ENCODE results near the gene TGDS.
"Not testable (repeated sequence)": the region's sequence is repeated elsewhere in the genome, so short reads cannot be mapped to it uniquely, and the experiment has no call there.

Gene TGDS, protein sequence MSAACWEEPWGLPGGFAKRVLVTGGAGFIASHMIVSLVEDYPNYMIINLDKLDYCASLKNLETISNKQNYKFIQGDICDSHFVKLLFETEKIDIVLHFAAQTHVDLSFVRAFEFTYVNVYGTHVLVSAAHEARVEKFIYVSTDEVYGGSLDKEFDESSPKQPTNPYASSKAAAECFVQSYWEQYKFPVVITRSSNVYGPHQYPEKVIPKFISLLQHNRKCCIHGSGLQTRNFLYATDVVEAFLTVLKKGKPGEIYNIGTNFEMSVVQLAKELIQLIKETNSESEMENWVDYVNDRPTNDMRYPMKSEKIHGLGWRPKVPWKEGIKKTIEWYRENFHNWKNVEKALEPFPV

GRCh38 chr13:94595950-94596574 lies at the start of gene TGDS:
Gene TGDS (minus strand): TSS chr13:94596152. CDS start chr13:94596136, 16 bp downstream.
- peak; percentile 97 for DNase-seq (ENCODE audit: low read depth)

GRCh38 chr13:94641409-94641941 lies 45.5 kb upstream of the TGDS start:
- DNase-seq (ENCODE audit: low read depth) = peak; percentile 74

GRCh38 chr13:94640721-94641120 lies 44.8 kb upstream of the TGDS start:
- no peak for DNase-seq (ENCODE audit: low read depth)

DNA sequence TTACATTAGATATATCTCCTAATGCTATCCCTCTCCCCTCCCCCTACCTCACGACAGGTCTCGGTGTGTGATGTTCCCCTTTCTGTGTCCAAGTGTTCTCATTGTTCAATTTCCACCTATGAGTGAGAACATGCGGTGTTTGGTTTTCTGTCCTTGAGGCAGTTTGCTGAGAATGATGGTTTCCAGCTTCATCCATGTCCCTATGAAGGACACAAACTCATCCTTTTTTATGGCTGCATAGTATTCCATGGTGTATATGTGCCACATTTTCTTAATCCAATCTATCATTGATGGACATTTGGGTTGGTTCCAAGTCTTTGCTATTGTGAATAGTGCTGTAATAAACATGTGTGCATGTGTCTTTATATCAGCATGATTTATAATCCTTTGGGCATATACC lies 41.7 kb upstream of the TGDS start:
- DNase-seq (ENCODE audit: low read depth) = not testable (repeated sequence)

- DNase-seq (ENCODE audit: low read depth) = no peak
Observed at GRCh38 chr13:94636942-94637578, 41.1 kb upstream of the TGDS start.

DNA sequence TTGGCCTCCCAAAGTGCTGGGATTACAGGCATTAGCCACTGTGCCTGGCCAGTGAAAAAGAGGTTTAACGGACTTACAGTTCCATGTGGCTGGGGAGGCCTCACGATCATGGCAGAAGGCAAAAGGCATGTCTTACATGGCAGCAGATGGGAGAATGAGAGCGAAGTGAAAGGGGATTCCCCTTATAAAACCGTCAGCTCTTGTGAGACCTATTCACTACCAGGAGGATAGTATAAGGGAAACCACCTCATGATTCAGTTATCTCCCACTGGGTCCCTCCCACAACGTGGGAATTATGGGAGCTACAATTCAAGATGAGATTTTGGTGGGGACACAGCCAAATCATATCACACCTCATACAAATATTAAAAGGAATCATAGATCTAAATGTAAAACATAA lies 40.1 kb upstream of the TGDS start:
- not testable (repeated sequence) for DNase-seq (ENCODE audit: low read depth)

- DNase-seq (ENCODE audit: low read depth) = no peak
Observed at GRCh38 chr13:94632226-94632980, 36.5 kb upstream of the TGDS start.

DNA sequence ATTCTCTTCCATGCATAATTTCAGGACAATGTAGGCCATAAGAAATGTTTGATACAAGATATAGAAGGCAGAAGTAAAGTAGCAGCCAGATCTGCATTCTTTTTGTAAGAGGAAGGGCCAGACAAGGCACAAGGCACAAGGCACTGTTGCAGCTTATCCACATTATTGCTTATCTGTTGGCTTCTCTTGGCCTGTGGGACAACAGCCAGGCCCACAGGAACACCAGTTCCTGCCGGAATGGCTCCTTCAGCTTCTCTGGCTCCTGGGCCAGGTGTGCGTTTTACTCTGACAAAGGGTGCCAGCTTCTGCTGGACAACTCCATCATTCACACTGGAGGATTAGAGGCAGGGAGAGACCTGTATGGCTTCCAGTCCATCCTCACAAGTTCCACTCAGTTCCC lies 34.9 kb upstream of the TGDS start:
- DNase-seq (ENCODE audit: low read depth) = no peak

GRCh38 chr13:94623316-94623715 lies 27.4 kb upstream of the TGDS start:
- DNase-seq (ENCODE audit: low read depth) = no peak

DNA sequence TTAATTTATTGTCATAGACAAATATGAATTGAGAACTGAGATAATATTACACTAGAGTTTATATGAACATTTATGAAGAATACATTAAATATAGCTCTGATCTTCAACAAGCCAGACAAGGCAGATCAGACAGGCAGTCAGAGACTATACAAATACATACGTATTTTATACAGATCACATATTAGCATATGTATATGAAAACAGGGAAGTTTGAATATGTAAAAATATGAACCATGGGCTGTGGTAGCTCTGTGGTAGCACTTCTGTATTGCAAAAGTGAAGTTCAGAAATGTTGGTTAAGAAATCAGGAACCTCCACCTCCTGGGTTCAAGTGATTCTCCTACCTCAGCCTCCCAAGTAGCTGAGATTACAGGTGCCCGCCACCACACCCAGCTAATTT lies 26.4 kb upstream of the TGDS start:
- no peak for DNase-seq (ENCODE audit: low read depth)

GRCh38 chr13:94620286-94620896 lies 24.4 kb upstream of the TGDS start:
- peak; percentile 10 for DNase-seq (ENCODE audit: low read depth)

DNA sequence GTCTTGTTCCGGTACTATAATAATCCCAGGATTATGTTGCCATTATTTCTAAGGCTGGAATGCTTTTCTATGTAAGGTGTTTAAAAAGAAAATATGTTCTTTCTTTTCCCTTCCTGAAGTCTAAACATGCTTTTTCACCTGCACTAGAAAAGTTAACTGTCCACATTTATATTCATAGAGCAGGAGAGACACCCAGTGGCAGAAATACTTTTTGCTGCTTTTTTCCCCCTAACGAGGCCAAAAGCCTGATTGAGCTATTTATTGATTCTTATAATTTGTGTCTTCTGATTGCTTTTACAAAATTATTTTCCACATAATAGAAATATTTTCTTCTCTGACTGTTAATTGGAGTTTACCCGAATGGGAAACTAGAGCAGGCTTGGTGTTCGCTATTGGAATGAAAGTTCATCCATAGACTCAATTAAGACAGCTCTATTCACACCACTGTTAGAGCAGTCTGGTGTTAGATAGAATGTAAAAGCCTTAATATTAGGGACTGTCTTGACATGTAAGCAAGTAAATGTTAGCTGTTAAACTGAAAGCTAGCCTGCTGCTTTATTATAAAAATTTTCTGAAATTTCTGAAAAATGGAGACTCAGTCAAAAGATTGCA lies 21.5 kb upstream of the TGDS start:
- DNase-seq (ENCODE audit: low read depth) = no peak

- DNase-seq (ENCODE audit: low read depth) = no peak
Observed at GRCh38 chr13:94613051-94613450, 17.1 kb upstream of the TGDS start.

- no peak for DNase-seq (ENCODE audit: low read depth)
Observed at GRCh38 chr13:94612050-94612449, 16.1 kb upstream of the TGDS start.

DNA sequence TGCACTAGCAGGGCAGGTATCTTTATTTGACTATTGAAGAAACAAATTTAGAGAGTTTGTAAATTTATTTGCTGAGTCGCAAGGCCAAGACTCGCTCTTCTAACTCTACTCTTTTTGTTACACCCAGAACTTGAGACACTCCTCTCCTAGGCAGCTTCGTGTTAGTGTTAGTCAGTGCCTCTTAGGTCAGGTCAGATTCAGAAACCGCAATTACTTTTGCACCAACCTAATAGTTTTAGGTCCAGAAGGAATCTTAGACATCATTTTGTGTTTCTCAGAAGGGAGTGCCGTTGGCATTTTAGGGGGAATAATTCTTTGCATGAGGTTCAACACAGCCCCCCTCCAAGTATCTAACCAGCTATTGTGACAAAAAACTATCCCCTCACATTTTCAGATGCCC lies 14.5 kb upstream of the TGDS start:
- no peak for DNase-seq (ENCODE audit: low read depth)

- DNase-seq (ENCODE audit: low read depth) = no peak
Observed at GRCh38 chr13:94609196-94609595, 13.2 kb upstream of the TGDS start.

- no peak for DNase-seq (ENCODE audit: low read depth)
Observed at GRCh38 chr13:94608586-94608985, 12.6 kb upstream of the TGDS start.

DNA sequence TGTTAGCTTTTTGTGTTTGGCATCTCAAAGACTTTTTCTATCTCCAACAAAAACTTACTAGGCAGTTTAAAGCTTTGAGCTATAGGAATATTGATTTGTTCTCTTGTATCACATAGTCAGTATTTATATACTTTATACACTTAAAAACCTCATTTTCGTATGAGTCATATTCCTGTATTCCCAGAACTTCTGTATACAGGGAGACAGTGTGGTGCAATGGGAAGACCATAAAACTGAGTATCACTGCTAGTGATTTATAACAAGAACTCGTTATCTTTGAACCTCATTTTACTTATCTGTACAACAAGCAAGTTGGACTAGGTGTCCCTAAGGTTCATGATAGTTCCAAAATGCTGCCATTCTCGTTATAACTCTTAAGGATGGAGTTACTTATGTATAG lies 12.0 kb upstream of the TGDS start:
- no peak for DNase-seq (ENCODE audit: low read depth)

DNA sequence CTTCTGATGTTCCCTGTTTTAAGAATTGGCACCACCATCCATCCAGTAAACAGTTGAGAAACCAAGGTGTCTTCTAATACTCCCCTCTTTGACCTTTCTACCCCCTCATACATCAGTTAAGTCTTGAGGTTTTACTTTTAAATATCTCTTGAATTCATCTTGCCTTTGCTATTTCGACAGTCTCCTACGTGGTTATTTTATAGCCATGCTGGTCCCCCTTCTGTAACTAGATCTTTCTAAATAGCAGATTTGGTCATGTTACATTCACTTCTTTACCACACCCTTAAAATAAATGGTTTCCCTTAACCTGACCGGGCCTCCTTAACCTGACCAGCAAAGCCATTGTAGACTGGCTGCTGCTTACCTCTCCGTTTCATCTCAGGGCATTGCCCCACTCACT lies 11.1 kb upstream of the TGDS start:
- DNase-seq (ENCODE audit: low read depth) = no peak

DNA sequence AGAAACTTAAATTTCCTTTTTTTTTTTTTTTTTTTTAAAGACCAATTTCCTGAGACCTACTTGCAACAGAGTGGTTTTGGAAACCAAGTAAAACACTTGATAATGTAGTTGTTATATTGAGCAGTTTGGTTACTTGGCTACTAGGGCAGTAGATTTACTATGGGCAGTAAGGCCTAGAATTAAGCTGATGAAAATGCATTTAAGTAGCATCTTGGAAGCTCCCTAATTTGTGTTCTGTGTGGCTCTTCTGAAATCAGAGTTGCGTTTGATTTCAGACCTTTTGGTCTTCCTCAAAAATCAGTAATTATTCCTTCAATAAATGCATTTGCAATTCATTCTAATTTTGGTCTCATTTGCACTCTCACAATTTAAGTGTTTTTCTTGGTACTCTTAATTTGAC lies 6.5 kb upstream of the TGDS start:
- DNase-seq (ENCODE audit: low read depth) = no peak

Measured in fibroblast of gingiva (primary cell).